ENCODE measurements around the gene BNC1. TPM values are rescaled to one million over a fixed set of nuclear protein-coding genes. Genes with fewer than 3 reads are reported as not detected.

BNC1 gene
- total RNA-seq: 3.5 and 5.2 TPM in 2 replicates

GRCh38 chr15:83284559-83285283, at the start of gene BNC1:
Gene BNC1, minus strand, starts transcription at chr15:83284664. Its CDS starts 36 bp downstream, at chr15:83284628.

GRCh38 chr15:83207660-83208366, 76.7 kb downstream of the BNC1 start, which contains the start of gene HDGFL3:
Gene HDGFL3, minus strand, starts transcription at chr15:83207823. Its CDS starts 409 bp downstream, at chr15:83207414.

Other genes starting within 250 kb of the BNC1 start
- 107 and 118 TPM in 2 replicates for gene BTBD1, start 217.4 kb downstream of the BNC1 start, total RNA-seq
- 26.3 and 38.2 TPM in 2 replicates for gene TM6SF1, start 177.0 kb downstream of the BNC1 start, total RNA-seq
- 62.4 and 103 TPM in 2 replicates for gene HDGFL3, start 76.8 kb downstream of the BNC1 start, total RNA-seq
- not detected in 2 replicates for gene SH3GL3, start 162.7 kb upstream of the BNC1 start, total RNA-seq

All from vein endothelial cell (primary cell).